Epidermal melanocyte (primary cell): ENCODE results near the gene NRG3.

ENCODE experiments used
- DNase-seq: peaks from one replicate; pipeline ENCODE4 v3.0.0; 2011; ENCODE audit warnings: low spot score; ENCODE audit not compliant: insufficient read length

The NRG3 gene

GRCh38 chr10:82464191-82464818 is 589.3 kb downstream of the NRG3 start:
- DNase-seq: no peak

GRCh38 chr10:82464966-82465365 is 590.0 kb downstream of the NRG3 start:
- no peak for DNase-seq

- no peak for DNase-seq
Observed at GRCh38 chr10:82468453-82468852, 593.5 kb downstream of the NRG3 start.

- DNase-seq: no peak
Observed at GRCh38 chr10:82472406-82473335, 597.7 kb downstream of the NRG3 start.

- no peak for DNase-seq
Observed at GRCh38 chr10:82477776-82478175, 602.8 kb downstream of the NRG3 start.

GRCh38 chr10:82492647-82493046 is 617.7 kb downstream of the NRG3 start:
- no peak for DNase-seq

- no peak for DNase-seq
Observed at GRCh38 chr10:82496114-82496513, 621.1 kb downstream of the NRG3 start.

GRCh38 chr10:82497439-82497838 is 622.4 kb downstream of the NRG3 start:
- no peak for DNase-seq

GRCh38 chr10:82498976-82499375 is 624.0 kb downstream of the NRG3 start:
- no peak for DNase-seq

- no peak for DNase-seq
Observed at GRCh38 chr10:82505009-82505408, 630.0 kb downstream of the NRG3 start.

- no peak for DNase-seq
Observed at GRCh38 chr10:82506680-82507376, 631.8 kb downstream of the NRG3 start.

GRCh38 chr10:82515256-82515655 is 640.3 kb downstream of the NRG3 start:
- no peak for DNase-seq

GRCh38 chr10:82529062-82529461 is 654.1 kb downstream of the NRG3 start:
- DNase-seq: no peak

- DNase-seq: no peak
Observed at GRCh38 chr10:82535457-82535856, 660.5 kb downstream of the NRG3 start.

GRCh38 chr10:82536668-82537067 is 661.7 kb downstream of the NRG3 start:
- no peak for DNase-seq

GRCh38 chr10:82538272-82538671 is 663.3 kb downstream of the NRG3 start:
- no peak for DNase-seq

- DNase-seq: no peak
Observed at GRCh38 chr10:82543631-82544030, 668.6 kb downstream of the NRG3 start.

GRCh38 chr10:82544377-82544776 is 669.4 kb downstream of the NRG3 start:
- no peak for DNase-seq

GRCh38 chr10:82551506-82551905 is 676.5 kb downstream of the NRG3 start:
- no peak for DNase-seq

- DNase-seq: no peak
Observed at GRCh38 chr10:82552267-82552666, 677.3 kb downstream of the NRG3 start.

- no peak for DNase-seq
Observed at GRCh38 chr10:82554381-82554780, 679.4 kb downstream of the NRG3 start.

- no peak for DNase-seq
Observed at GRCh38 chr10:82558014-82558607, 683.1 kb downstream of the NRG3 start.
